ENCODE results near the gene HECW1.

Gene HECW1

DNA sequence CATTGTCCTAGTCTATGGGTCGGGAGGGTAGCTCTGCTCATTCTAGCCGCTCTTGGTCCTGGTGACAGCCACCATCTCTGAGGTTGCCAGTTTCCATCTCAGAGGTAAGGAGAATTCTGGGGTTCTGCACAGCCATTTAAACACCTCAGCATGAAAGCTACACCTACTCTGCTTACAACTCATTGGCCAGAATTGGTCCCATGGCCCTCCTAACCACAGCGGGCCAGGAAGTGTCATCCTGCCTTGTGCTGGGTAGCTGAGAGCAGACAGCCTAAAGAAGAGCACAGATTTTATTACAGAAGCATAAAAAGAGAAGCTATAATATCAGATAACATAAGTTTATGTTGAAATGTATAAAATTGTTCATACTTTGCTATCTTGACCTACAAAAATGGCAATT, 152.7 kb downstream of the HECW1 start:
- no peak for DNase-seq (ENCODE audit: low read depth in 2 of 2)

DNA sequence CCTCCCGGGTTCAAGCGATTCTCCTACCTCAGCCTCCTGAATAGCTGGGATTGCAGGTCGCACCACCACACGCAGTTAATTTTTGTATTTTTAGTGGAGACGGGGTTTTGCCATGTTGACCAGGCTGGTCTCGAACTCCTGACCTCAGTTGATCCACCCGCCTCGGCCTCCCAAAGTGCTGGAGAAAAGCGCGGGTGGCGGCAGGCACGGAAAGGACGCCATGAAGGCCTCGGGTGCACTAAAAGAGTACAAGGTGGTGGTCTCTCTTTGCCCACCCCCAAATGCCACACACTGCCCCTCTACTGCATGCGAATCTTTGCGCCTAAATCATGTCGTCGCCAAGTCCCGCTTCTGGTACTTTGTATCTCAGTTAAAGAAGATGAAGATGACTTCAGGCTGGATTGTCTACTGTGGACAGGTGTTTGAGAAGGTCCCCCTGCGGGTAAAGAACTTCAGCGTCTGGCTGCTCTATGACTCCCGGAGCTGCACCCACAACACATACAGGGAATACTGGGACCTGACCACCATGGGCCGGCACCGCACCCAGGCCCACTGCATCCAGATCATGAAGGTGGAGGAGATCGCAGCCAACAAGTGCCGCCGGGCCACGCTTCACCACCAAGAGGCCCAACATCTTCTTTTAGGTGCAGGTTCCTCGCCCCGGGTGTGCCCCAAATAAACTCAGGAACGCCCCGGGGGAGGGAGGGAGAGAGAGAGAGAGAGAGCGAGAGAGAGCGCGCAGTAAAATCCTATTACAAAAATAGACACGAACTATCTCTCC, 161.7 kb downstream of the HECW1 start:
- no peak for DNase-seq (ENCODE audit: low read depth in 2 of 2)

GRCh38 chr7:43274752-43275151, 162.3 kb downstream of the HECW1 start:
- DNase-seq (ENCODE audit: low read depth in 2 of 2), result no peak

- DNase-seq (ENCODE audit: low read depth in 2 of 2), result no peak
Measured at GRCh38 chr7:43276547-43276946, 164.1 kb downstream of the HECW1 start.

DNA sequence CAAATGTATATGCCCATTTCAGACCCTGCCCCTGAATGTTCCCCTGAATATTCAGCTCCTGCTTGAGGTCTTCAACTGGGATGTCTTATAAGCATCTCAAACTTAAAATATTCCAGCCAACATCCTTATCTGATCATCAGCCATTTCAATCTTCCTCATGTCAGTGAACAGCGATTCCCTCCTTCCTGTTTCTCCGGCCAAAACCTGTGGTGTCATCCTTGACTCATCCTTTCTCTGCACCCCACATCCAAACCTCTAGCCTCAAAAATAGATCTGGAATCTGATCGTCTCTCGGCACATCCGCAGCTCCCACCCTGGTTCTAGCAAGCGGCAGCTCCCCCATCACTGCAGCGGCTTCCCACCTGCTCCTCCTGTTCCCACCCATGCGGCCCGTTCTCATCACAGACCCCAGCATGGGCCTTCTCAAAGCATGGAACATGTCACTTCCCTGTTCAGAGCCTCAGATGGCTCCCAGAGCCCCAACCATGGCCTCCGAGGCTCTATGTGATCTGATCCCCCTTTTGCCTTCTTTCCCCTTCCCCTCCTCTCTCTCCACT, 165.7 kb downstream of the HECW1 start:
- DNase-seq (ENCODE audit: low read depth in 2 of 2), result no peak

DNA sequence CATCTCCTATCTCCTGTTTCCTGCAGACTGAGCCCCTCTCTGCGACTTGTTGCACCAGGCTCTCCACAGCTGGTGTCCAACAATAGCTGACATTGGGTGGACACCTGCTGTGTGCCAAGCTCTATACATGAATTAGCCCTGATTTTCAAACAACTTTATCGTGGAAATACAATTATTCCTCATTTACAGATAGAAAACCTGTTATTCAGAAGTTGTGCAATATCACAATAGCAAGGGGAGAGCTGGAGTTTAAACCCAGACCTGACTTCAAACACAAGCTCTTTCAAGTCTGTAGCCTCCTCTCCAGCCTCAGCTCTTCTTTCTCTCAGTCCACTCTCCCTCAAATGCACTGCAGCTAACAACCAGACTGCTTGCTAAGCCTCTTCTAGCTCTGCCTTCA, 168.8 kb downstream of the HECW1 start:
- DNase-seq (ENCODE audit: low read depth in 2 of 2), result no peak

GRCh38 chr7:43283706-43284105, 171.3 kb downstream of the HECW1 start:
- DNase-seq (ENCODE audit: low read depth in 2 of 2), result no peak

DNA sequence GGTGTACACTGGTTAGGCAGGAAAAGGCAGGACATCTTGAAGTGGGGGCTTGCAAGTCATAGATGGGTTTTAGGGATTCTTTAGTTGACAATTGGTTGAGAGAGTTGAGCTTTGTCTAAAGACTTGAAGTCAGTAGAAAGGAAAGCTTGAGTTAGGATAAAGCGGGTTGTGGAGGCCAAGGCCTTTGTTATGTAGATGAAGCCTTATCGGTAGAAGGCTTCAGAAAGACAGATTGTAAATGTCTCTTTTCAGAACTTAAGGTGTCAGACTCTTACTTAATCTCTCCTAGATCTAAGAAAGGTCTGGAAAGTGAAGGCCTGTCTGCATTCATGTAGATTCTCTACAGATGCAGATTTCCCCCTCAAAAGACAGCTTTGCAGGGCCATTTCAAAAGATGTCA, 177.4 kb downstream of the HECW1 start:
- DNase-seq (ENCODE audit: low read depth in 2 of 2), result no peak

- DNase-seq (ENCODE audit: low read depth in 2 of 2), result no peak
Measured at GRCh38 chr7:43290978-43291377, 178.5 kb downstream of the HECW1 start.

- no peak for DNase-seq (ENCODE audit: low read depth in 2 of 2)
Measured at GRCh38 chr7:43291789-43292188, 179.3 kb downstream of the HECW1 start.

DNA sequence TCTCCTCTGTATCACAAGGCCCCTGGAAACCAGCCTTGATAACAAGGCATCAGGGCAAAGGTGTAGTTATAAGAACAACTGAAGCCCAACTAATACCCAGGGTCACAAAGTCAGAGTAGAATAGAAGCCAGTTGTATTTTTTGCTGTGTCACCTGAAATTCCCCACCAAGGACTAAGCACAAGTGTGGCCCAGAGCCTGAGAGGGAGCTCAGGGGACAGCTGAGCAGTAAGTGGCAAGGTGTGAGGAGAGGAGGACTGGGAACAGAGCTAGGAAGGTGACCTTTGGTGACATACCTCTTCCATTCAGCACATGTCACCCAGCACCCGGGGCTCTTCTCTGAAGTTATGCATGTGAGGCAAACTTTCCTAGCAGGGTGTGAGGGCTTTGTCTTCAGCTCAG, 179.9 kb downstream of the HECW1 start:
- DNase-seq (ENCODE audit: low read depth in 2 of 2), result no peak

DNA sequence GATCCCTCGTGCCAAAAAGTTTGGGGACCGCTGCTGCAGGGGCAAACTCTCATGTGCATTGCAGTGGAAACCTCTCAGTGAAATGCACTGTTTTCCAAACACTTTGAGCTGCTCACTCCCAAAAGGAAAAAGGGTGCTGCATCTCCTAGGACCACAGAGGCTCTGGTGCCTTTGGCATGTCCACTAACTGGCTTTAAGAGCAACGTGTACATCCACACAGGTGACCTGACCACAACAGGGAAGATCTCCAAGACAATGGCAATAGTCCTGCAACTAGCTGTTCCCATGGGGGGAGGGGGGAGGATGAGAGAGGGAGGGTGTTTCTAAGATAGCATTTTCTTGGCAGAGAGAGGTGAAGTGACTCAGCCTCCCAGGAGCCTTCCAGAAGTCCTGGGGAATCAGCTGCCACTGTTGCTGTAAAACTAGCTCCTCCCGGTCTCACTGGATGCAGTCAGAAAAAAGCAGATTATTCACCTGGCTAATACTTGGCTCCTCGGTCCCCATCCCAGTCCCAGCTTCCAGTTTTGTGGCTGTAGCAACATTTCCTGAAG, 181.7 kb downstream of the HECW1 start:
- DNase-seq (ENCODE audit: low read depth in 2 of 2), result no peak

DNA sequence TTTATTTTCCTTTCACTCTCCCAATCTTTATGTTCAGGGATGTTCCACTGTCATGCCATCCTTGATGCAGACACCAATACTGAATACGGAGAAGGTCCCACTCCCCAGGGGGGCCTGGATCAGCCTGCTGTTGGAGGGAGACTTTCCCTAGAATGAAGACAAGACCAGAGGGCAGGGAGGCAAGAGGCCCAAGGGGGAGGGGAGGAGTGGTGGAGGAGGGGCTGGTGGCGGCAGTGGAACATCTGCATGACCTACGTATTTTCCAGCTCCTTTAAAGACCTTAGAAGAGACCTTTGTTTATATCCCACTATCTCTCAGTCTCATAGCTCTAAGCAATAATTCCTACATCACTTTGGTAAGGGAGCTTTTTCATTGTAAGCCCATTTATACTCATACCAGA, 183.0 kb downstream of the HECW1 start:
- no peak for DNase-seq (ENCODE audit: low read depth in 2 of 2)

- no peak for DNase-seq (ENCODE audit: low read depth in 2 of 2)
Measured at GRCh38 chr7:43296306-43296705, 183.9 kb downstream of the HECW1 start.

DNA sequence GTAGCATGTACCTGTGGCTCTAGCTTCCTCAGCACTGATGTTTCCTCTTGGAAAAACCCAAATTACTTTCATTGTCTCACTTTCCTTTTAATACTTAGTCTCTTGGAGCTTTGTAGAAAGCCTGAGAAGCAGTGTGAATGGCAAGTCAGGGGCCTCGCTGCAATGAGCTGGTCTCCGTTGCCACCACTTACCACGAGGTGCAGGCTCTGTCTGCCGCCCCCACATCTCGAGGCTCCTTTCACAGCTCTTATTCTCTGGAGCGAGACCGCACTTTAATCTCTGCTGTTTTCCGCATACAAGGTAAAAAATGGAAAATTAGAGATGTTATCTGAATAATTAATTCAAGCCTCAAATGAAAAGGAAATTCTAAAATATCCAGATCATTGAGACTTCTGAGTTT, 186.2 kb downstream of the HECW1 start:
- no peak for DNase-seq (ENCODE audit: low read depth in 2 of 2)

GRCh38 chr7:43300121-43300520, 187.7 kb downstream of the HECW1 start:
- no peak for DNase-seq (ENCODE audit: low read depth in 2 of 2)

DNA sequence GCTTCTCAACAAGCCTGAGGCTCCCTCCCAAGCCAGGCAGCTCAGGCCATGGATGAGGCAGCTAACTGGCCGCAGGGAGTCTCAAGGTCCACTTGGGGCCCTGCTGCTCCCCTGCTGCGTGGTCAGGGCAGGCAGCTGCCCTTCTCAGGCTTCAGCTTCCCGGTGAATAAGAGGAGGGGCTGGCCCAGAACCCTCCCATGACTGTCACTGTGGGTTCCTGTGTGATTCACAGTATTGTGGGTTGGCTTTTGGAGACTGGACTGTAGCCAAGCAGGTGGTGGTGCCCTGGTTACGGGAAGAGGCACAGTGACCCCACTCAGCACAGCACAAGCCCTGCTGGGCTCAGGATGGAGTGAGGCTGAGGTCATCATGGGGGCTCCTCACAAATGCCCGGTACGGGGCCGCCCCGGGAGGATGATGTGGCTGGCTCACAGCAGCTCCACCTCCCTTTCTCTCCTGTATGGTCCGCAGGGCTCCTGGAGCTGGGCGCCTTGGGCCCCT, 189.8 kb downstream of the HECW1 start:
- peak in 1 of 2 donors; percentile 18 for DNase-seq (ENCODE audit: low read depth in 2 of 2)

GRCh38 chr7:43302773-43303460, 190.5 kb downstream of the HECW1 start:
- no peak for DNase-seq (ENCODE audit: low read depth in 2 of 2)

- peak; percentile 38 to 46 for DNase-seq (ENCODE audit: low read depth in 2 of 2)
Measured at GRCh38 chr7:43303740-43304241, 191.3 kb downstream of the HECW1 start.

DNA sequence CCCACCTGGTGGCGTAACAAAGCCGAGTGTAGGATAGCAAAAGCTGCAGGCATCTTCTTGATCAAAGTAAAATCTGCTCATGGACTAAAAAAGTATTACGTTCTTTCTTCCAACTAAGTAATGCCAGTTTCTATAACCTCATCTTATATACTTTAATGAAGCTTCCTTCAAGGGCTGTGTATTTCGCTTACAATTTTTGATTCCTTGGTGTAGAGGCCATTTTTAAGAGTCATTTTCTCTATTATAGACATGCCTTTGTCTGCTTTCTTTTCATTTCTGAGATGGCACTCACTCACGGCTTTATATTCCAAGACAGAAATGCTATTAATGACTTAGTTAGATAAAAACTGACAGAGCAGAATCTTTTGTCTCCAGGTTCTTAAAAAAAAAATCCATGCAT, 194.0 kb downstream of the HECW1 start:
- no peak for DNase-seq (ENCODE audit: low read depth in 2 of 2)

DNA sequence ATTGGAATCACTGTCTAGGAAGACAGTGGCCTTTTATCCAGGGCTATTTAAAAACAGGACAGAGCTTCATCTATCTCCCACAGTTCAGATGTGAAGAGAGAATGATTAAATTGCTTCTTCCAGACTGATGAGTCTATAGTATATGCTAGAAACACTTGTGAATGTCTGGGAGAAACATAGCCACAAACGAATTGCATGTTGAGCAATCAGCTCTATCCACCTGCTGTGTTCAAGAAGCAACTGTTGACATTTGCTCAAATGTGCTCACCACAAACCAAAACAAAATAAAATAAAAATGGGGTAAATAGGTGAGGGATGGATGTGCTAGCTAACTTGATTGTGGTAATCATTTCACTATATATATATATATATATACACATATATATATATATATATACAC, 195.1 kb downstream of the HECW1 start:
- DNase-seq (ENCODE audit: low read depth in 2 of 2), result no peak

- no peak for DNase-seq (ENCODE audit: low read depth in 2 of 2)
Measured at GRCh38 chr7:43308913-43309705, 196.7 kb downstream of the HECW1 start.

Data from stimulated activated CD8-positive, alpha-beta memory T cell treated with anti-CD3 and anti-CD28 coated beads, Interleukin-15, amount 100 ng/mL, for 48 hours (primary cell).